HCT116 (cell line): ENCODE data around the gene TXNDC16. TPM values are rescaled to one million over a fixed set of nuclear protein-coding genes. Genes with fewer than 3 reads are reported as not detected.

ENCODE experiments used
- ATAC-seq: fragments of 200-7000 bp; cut with Tn5 transposase; 2 replicates; pipeline ENCODE4 v1.9.1; 2020; ENCODE audit warnings: mild to moderate bottlenecking, moderate library complexity
- BruUV-seq: library from RNA; stranded (reverse); fragments of 400-500 nt; replicated peaks from 2 replicates; lab custom pipeline; 2021; lab: Mats Ljungman, UMichigan
- CTCF ChIA-PET: fragments of 300-600 bp; sonication (Branson Sonifier 250); formaldehyde crosslinking; loops from one replicate; lab custom pipeline; 2021; ENCODE audit warnings: antibody characterized with exemption; lab: Charles Lee
- POLR2A ChIA-PET: fragments of 300-600, 350-600 bp; sonication (Branson Sonifier 250); formaldehyde crosslinking; loops from one replicate; lab custom pipeline; 2021; ENCODE audit warnings: antibody characterized with exemption; lab: Charles Lee
- RAD21 ChIA-PET, 2 experiments: fragments of 300-600 bp; sonication (Branson Sonifier 250); formaldehyde crosslinking; loops; one replicate each; lab custom pipeline; 2023; ENCODE audit warnings: low total read pairs in 2 of 2; ENCODE audit not compliant: uncharacterized antibody in 2 of 2, unreplicated experiment in 2 of 2, low non-redundant PET in 1 of 2; lab: Charles Lee
- DNase-seq: peaks from one replicate; pipeline ENCODE4 v3.0.0-alpha.2; 2010; ENCODE audit warnings: low read depth, low spot score
- H2AFZ ChIP-seq: fragments of 200-600 bp; shearing (Covaris generic), sonication (generic); 2 replicates; pipeline ENCODE4 v1.6.1; 2017; ENCODE audit warnings: low read depth, mixed run types, mixed read lengths, antibody characterized with exemption, low read length; ENCODE audit not compliant: poor library complexity, severe bottlenecking
- H3K27ac ChIP-seq: 2 replicates; pipeline ENCODE4 v1.5.1; 2012; ENCODE audit warnings: low read depth, low read length
- H3K27me3 ChIP-seq: fragments of 200-600 bp; sonication (generic); 2 replicates; pipeline ENCODE4 v1.6.1; 2016; ENCODE audit warnings: mixed run types, low read length, mixed read lengths; ENCODE audit not compliant: insufficient read depth
- H3K36me3 ChIP-seq, 2 experiments: fragments of 200-500 bp in 1 of 2; fragments of 200-600 bp in 1 of 2; sonication (Bioruptor generic) in 1 of 2; sonication (generic) in 1 of 2; 2 replicates each; pipeline versions ENCODE4 v1.5.1 to v1.6.1; 2014 to 2016; ENCODE audit warnings: low read length in 2 of 2, inconsistent platforms in 1 of 2, mixed read lengths in 1 of 2, mixed run types in 1 of 2; ENCODE audit not compliant: insufficient read depth in 2 of 2, control insufficient read depth in 1 of 2
- H3K4me1 ChIP-seq, 2 experiments: fragments of 200-600 bp in 1 of 2; sonication (generic) in 1 of 2; 2 replicates each; pipeline versions ENCODE4 v1.5.1 to v1.6.1; 2012 to 2017; ENCODE audit warnings: low read length in 2 of 2, inconsistent platforms in 1 of 2, mild to moderate bottlenecking in 1 of 2, mixed read lengths in 1 of 2, mixed run types in 1 of 2, moderate library complexity in 1 of 2; ENCODE audit not compliant: insufficient read depth in 2 of 2, control insufficient read depth in 1 of 2
- H3K4me2 ChIP-seq: fragments of 200-600 bp; sonication (generic); 2 replicates; pipeline ENCODE4 v1.6.1; 2017; ENCODE audit warnings: mixed run types, low read length, mixed read lengths
- H3K4me3 ChIP-seq, 2 experiments: fragments of 200-600 bp in 1 of 2; sonication (generic) in 1 of 2; replicated peaks in 1 of 2; 2 replicates each; pipeline ENCODE4 v1.5.1; 2011 to 2016; ENCODE audit warnings: low read length in 2 of 2, control low read depth in 1 of 2, low read depth in 1 of 2, mild to moderate bottlenecking in 1 of 2, mixed read lengths in 1 of 2, mixed run types in 1 of 2
- H3K79me2 ChIP-seq: fragments of 200-600 bp; sonication (generic); 2 replicates; pipeline ENCODE4 v1.6.1; 2017; ENCODE audit warnings: mild to moderate bottlenecking, mixed run types, low read length, moderate library complexity, mixed read lengths; ENCODE audit not compliant: insufficient read depth
- H3K9ac ChIP-seq: fragments of 200-600 bp; sonication (generic); 2 replicates; pipeline ENCODE4 v1.6.1; 2016; ENCODE audit warnings: low read length, mixed read lengths
- H3K9me2 ChIP-seq: fragments of 200-600 bp; sonication (generic), shearing (Covaris generic); 2 replicates; pipeline ENCODE4 v1.6.1; 2017; ENCODE audit warnings: mixed run types, mild to moderate bottlenecking, moderate library complexity; ENCODE audit not compliant: insufficient read depth
- H3K9me3 ChIP-seq, 2 experiments: fragments of 200-500 bp in 1 of 2; fragments of 200-600 bp in 1 of 2; sonication (Bioruptor generic) in 1 of 2; sonication (generic) in 1 of 2; 2 replicates each; pipeline ENCODE4 v1.6.1; 2014 to 2017; ENCODE audit warnings: low read length in 2 of 2, mixed read lengths in 2 of 2, inconsistent platforms in 1 of 2, low read depth in 1 of 2, mild to moderate bottlenecking in 1 of 2, mixed run types in 1 of 2, moderate library complexity in 1 of 2; ENCODE audit not compliant: control insufficient read depth in 1 of 2, insufficient read depth in 1 of 2
- H4K20me1 ChIP-seq: fragments of 200-600 bp; sonication (generic), shearing (Covaris generic); 2 replicates; pipeline ENCODE4 v1.6.1; 2017; ENCODE audit warnings: mixed run types, mild to moderate bottlenecking, moderate library complexity; ENCODE audit not compliant: insufficient read depth
- EZH2 ChIP-seq: fragments of 200-600 bp; sonication (generic); IDR thresholded peaks from 2 replicates; pipeline ENCODE4 v1.6.1; 2017; ENCODE audit warnings: antibody characterized with exemption, mixed run types
- EZH2phosphoT487 ChIP-seq: fragments of 200-600 bp; IDR thresholded peaks from 2 replicates; pipeline ENCODE4 v1.6.1; 2018; ENCODE audit warnings: antibody characterized with exemption, borderline replicate concordance
- RAD21 ChIP-seq: IDR thresholded peaks from 2 replicates; pipeline ENCODE4 v1.6.1; 2012; ENCODE audit warnings: low read depth, mild to moderate bottlenecking
- TCF7L2 ChIP-seq: IDR thresholded peaks from 2 replicates; pipeline ENCODE4 v1.7.0; 2011; ENCODE audit warnings: borderline replicate concordance, inconsistent platforms; ENCODE audit not compliant: insufficient read depth, insufficient read length; ENCODE audit errors: extremely low read depth
- YY1 ChIP-seq: IDR thresholded peaks from 2 replicates; pipeline ENCODE4 v1.6.1; 2011; ENCODE audit warnings: low read length, low read depth, moderate library complexity, mild to moderate bottlenecking; ENCODE audit not compliant: insufficient replicate concordance; ENCODE audit errors: extremely low read depth
- ZFX ChIP-seq: fragments of 450-650 bp; IDR thresholded peaks from 2 replicates; pipeline ENCODE4 v1.6.1; 2017
- intact Hi-C: fragments of 100-400 bp; cut with micrococcal nuclease; formaldehyde crosslinking; loops from 2 replicates; pipeline ENCODE4 v1.10.0; 2022
- total RNA-seq: library from RNA; stranded (reverse); gene quantifications from one replicate; pipeline ENCODE4 v1.2.1, GENCODE V29; 2021; ENCODE audit not compliant: unreplicated experiment
- TF ChIP-seq, protein P1 (sequence below): IDR thresholded peaks from 2 replicates; pipeline ENCODE4 v1.6.1; 2011; ENCODE audit warnings: mild to moderate bottlenecking, low read length, moderate library complexity; ENCODE audit not compliant: insufficient replicate concordance; ENCODE audit errors: extremely low read depth
- TF ChIP-seq, protein P2 (sequence below), 3 experiments: fragments of 200-600 bp in 1 of 3; sonication (generic) in 1 of 3; IDR thresholded peaks in 2 of 3; conservative IDR thresholded peaks in 1 of 3; 2 replicates each; pipeline ENCODE4 v1.5.1; 2012 to 2017; ENCODE audit warnings: low read depth in 2 of 3, low read length in 2 of 3, antibody characterized with exemption in 1 of 3, borderline replicate concordance in 1 of 3, control low read depth in 1 of 3, mild to moderate bottlenecking in 1 of 3, mixed read lengths in 1 of 3, mixed run types in 1 of 3, moderate library complexity in 1 of 3; ENCODE audit not compliant: insufficient read depth in 1 of 3

Gene TXNDC16
- total RNA-seq, 1 experiment from 2014 or later = 2.7 TPM

DNA sequence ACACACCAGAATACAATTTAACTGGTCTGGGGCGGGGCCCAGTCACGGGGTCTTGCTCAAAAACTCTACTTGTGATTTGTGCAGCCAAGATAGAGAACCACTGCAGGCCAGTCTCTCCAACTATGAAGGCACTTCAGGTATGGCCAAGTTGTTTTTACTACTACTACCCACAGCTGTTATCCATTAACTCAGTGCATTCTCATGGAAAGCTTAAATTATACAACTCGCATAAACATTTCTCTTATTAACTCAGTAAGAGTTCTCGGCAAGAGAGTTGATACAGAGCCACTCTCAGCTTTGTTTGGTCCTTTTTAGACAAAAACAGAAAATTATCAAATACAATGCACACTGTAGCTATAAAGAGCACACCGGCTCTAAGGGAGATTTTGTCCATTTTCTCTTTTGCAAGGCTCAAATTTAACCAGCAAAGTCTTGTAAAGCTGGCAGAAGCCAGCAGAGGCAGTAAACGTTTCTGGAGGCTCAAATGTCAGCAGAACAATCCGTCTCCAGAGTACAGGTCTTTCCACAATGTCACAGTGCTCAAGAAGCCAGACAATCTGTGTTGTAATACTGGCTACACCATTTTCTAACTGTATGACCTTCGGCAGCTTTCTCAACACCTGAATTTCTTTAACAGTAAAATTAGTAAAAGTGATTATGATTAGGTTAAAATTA lies 152.2 kb downstream of the TXNDC16 start:
- POLR2A ChIA-PET = no interaction called here
- Histone ChIP-seq H3K4me1 (no peaks in the 10 kb centered on the region), H3K4me2 (no peak overlapping the region), H3K27me3 (no peaks in the 10 kb centered on the region), H3K9me2 (no peaks in the 10 kb centered on the region), H3K36me3 (no peaks in the 10 kb centered on the region), H3K79me2 (no peaks in the 10 kb centered on the region), H3K9me3 (no peaks in the 10 kb centered on the region), H3K4me3 (no peak overlapping the region), H3K27ac (no peak overlapping the region), H3K9ac (no peak overlapping the region), H2AFZ (no peak overlapping the region), H4K20me1 (no peaks in the 10 kb centered on the region)
- BruUV-seq = no TSS peak
- RAD21 ChIA-PET = interaction anchor here in 1 of 2 experiments (0.6 kb wide), 1 partner anchor 1533 kb away, joined by 3 read pairs; no protein-coding TSS in a partner anchor
- TF ChIP-seq EZH2phosphoT487 (no peak), RAD21 (no peak), EZH2 (no peak), TCF7L2 (no peak), YY1 (no peak), ZFX (no peak)
- TF ChIP-seq, protein P1, sequence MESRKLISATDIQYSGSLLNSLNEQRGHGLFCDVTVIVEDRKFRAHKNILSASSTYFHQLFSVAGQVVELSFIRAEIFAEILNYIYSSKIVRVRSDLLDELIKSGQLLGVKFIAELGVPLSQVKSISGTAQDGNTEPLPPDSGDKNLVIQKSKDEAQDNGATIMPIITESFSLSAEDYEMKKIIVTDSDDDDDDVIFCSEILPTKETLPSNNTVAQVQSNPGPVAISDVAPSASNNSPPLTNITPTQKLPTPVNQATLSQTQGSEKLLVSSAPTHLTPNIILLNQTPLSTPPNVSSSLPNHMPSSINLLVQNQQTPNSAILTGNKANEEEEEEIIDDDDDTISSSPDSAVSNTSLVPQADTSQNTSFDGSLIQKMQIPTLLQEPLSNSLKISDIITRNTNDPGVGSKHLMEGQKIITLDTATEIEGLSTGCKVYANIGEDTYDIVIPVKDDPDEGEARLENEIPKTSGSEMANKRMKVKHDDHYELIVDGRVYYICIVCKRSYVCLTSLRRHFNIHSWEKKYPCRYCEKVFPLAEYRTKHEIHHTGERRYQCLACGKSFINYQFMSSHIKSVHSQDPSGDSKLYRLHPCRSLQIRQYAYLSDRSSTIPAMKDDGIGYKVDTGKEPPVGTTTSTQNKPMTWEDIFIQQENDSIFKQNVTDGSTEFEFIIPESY = no peak
- TF ChIP-seq, protein P2, sequence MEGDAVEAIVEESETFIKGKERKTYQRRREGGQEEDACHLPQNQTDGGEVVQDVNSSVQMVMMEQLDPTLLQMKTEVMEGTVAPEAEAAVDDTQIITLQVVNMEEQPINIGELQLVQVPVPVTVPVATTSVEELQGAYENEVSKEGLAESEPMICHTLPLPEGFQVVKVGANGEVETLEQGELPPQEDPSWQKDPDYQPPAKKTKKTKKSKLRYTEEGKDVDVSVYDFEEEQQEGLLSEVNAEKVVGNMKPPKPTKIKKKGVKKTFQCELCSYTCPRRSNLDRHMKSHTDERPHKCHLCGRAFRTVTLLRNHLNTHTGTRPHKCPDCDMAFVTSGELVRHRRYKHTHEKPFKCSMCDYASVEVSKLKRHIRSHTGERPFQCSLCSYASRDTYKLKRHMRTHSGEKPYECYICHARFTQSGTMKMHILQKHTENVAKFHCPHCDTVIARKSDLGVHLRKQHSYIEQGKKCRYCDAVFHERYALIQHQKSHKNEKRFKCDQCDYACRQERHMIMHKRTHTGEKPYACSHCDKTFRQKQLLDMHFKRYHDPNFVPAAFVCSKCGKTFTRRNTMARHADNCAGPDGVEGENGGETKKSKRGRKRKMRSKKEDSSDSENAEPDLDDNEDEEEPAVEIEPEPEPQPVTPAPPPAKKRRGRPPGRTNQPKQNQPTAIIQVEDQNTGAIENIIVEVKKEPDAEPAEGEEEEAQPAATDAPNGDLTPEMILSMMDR (IDR thresholded peaks at IDR 0.05 in 2 of 3, conservative IDR thresholded peaks at IDR 0.05 in 1 of 3; ENCODE audit: borderline replicate concordance in 1 of 3, insufficient read depth in 1 of 3, low read depth in 2 of 3, low read length in 2 of 3) = 0 out of 6 replicates have a peak, but pooled peaks of 1 of the 3 experiments have one; percentile 7
- ATAC-seq = no peak
- intact Hi-C loops = no loop called here
- DNase-seq = peak; percentile 2
- CTCF ChIA-PET = no interaction called here
